Activated B cell treated with CpG ODN at 0.5 μM for 24 hours (primary cell): ENCODE measurements around the gene MYO18B. TPM values are rescaled to one million over a fixed set of nuclear protein-coding genes. Genes with fewer than 3 reads are reported as not detected.

ENCODE experiments used
- ATAC-seq: fragments of 200-7000 bp; cut with Tn5 transposase; one replicate; pipeline ENCODE4 v1.10.0; 2021; ENCODE audit warnings: low read depth, mild to moderate bottlenecking, moderate library complexity
- CTCF ChIA-PET: fragments of 350-600 bp; sonication (Branson Sonifier 250); formaldehyde crosslinking; loops from one replicate; lab custom pipeline; 2021; ENCODE audit warnings: antibody characterized with exemption; lab: Charles Lee
- POLR2A ChIA-PET: fragments of 350-600 bp; sonication (Branson Sonifier 250); formaldehyde crosslinking; loops from one replicate; lab custom pipeline; 2021; ENCODE audit warnings: antibody characterized with exemption; lab: Charles Lee
- DNase-seq: peaks from one replicate; pipeline ENCODE4 v3.0.0; 2022
- H3K27ac Mint-ChIP-seq: one replicate; pipeline ENCODE4 v1.8.0; 2020; ENCODE audit warnings: mixed read lengths
- H3K27me3 Mint-ChIP-seq: one replicate; pipeline ENCODE4 v1.8.0; 2021; ENCODE audit warnings: mixed read lengths
- H3K36me3 Mint-ChIP-seq: one replicate; pipeline ENCODE4 v1.8.0; 2021; ENCODE audit warnings: low read depth, mixed read lengths
- H3K4me1 Mint-ChIP-seq: one replicate; pipeline ENCODE4 v1.8.0; 2021; ENCODE audit warnings: mixed read lengths
- H3K4me3 Mint-ChIP-seq: one replicate; pipeline ENCODE4 v1.8.0; 2020; ENCODE audit warnings: mild to moderate bottlenecking, mixed read lengths
- H3K9me3 Mint-ChIP-seq: one replicate; pipeline ENCODE4 v1.8.0; 2020; ENCODE audit warnings: mixed read lengths
- intact Hi-C: fragments of 100-400 bp; cut with micrococcal nuclease; formaldehyde crosslinking; loops from one replicate; pipeline ENCODE4 v1.15.1; 2024
- total RNA-seq: library from RNA; stranded (reverse); gene quantifications from 2 replicates; pipeline ENCODE4 v1.2.3, GENCODE V29; 2022
- TF ChIP-seq, protein P1 (sequence below): fragments of 200-600 bp; IDR thresholded peaks from one replicate; pipeline ENCODE4 v1.8.0; 2022; ENCODE audit warnings: antibody characterized with exemption, mild to moderate bottlenecking

The MYO18B gene
- total RNA-seq, 1 donor from 2014 or later: 0.27 TPM

DNA sequence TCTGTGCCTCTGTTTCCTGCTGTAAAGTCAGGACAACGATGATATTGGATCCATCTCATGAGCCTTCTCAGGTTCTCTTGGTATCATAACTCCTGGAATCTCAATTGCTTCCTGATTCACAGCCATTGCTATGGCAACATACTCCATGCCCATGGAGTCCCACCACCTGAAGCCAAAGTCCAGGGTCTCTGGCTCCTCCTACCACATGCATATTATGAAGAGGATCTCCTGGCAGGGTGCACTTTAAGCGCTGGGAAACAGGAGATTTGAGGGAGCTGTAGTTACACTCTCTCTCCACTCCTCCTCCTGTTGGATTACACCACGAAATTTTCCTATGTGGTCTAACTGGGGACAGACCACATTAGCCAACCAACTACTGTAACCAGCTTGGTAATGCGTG lies 296.4 kb downstream of the MYO18B start:
- TF ChIP-seq, protein P1, sequence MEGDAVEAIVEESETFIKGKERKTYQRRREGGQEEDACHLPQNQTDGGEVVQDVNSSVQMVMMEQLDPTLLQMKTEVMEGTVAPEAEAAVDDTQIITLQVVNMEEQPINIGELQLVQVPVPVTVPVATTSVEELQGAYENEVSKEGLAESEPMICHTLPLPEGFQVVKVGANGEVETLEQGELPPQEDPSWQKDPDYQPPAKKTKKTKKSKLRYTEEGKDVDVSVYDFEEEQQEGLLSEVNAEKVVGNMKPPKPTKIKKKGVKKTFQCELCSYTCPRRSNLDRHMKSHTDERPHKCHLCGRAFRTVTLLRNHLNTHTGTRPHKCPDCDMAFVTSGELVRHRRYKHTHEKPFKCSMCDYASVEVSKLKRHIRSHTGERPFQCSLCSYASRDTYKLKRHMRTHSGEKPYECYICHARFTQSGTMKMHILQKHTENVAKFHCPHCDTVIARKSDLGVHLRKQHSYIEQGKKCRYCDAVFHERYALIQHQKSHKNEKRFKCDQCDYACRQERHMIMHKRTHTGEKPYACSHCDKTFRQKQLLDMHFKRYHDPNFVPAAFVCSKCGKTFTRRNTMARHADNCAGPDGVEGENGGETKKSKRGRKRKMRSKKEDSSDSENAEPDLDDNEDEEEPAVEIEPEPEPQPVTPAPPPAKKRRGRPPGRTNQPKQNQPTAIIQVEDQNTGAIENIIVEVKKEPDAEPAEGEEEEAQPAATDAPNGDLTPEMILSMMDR: no peak
- Mint-ChIP-seq H3K27me3 (peaks cover 1% of the 10 kb centered on the region), H3K4me3 (no peak overlapping the region), H3K27ac (no peak overlapping the region), H3K9me3 (peaks cover 3% of the 10 kb centered on the region), H3K4me1 (no peaks in the 10 kb centered on the region), H3K36me3 (no peaks in the 10 kb centered on the region)
- intact Hi-C loops: no loop called here
- ChIA-PET CTCF (no interaction called here), POLR2A (no interaction called here)
- no peak for ATAC-seq
- no peak for DNase-seq

DNA sequence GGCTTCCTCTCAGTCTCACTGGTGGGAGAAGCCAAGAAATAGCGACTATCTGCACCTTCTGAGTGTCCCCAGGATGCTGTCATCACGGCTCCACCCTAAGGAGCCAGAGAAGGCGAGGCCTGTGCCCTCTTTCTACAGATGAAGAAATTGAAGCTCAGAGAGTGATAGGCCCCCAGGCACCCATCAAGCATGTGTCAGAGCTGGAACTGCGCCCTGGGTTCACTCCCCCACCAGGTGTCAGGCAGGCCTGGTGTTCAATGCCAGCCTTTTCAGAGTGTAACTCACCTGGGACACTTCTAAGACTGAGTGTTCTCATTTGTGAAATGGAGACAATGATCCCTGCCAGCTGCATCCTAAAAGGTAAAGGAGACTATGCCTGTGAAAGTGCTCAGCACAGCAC lies 299.9 kb downstream of the MYO18B start:
- no peaks in the 10 kb centered on the region for H3K9me3 Mint-ChIP-seq

DNA sequence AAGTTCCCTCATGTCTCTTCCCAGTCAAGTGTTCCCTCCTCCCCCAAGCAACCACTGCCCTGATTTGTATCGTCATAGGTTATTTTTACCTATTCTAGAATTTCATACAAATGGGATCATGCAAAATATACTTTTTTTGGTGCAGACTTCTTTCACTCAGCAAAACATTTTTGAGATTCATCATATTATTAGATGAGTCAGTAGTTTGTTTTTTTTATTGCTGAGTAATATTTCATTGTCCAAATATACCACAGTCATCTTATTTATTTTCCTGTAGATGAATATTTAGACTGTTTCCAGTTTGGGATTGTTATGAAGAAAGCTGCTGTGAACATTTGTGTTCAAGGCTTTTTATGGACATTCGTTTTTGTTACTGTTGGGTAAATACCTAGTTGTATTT lies 301.0 kb downstream of the MYO18B start:
- H3K27ac Mint-ChIP-seq: no peak overlapping the region
- no peaks in the 10 kb centered on the region for H3K4me1 Mint-ChIP-seq
- ChIA-PET CTCF (no interaction called here), POLR2A (no interaction called here)
- TF ChIP-seq, protein P1: no peak
- DNase-seq: no peak
- intact Hi-C loops: no loop called here
- no peak for ATAC-seq
- no peaks in the 10 kb centered on the region for H3K9me3 Mint-ChIP-seq
- no peak overlapping the region for H3K4me3 Mint-ChIP-seq
- H3K27me3 Mint-ChIP-seq: peaks cover 5% of the 10 kb centered on the region
- H3K36me3 Mint-ChIP-seq: no peaks in the 10 kb centered on the region

More for the DNA sequence above, 299.9 kb downstream of the MYO18B start:
- ChIA-PET POLR2A (no interaction called here), CTCF (no interaction called here)
- no peak for ATAC-seq
- Mint-ChIP-seq H3K36me3 (no peaks in the 10 kb centered on the region), H3K4me1 (no peaks in the 10 kb centered on the region), H3K27me3 (peaks cover 1% of the 10 kb centered on the region), H3K4me3 (no peak overlapping the region), H3K27ac (no peak overlapping the region)
- no peak for DNase-seq
- intact Hi-C loops: no loop called here
- TF ChIP-seq, protein P1: no peak

DNA sequence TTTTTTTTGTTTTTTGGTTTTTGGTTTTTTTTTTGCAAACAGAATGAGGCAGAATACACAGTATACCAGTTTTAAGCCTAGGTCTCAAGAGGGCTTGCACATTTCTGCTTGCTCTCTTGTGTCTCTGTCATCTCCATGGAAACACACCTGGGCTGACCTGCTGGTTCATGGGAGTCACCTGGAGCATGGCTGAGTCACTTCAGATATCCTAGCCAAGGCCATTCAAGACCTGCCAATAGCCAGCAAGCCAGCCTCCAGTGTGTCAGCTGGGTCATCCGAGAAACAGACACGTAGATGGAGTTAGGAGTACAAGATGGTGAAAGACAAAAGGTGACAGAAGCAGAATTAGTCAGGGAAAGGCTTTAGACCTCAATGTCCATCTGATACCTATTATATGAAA lies 303.1 kb downstream of the MYO18B start:
- CTCF ChIA-PET: no interaction called here
- DNase-seq (no peak), ATAC-seq (no peak)
- Mint-ChIP-seq H3K9me3 (no peaks in the 10 kb centered on the region), H3K4me3 (no peak overlapping the region), H3K27me3 (peaks cover 8% of the 10 kb centered on the region), H3K36me3 (no peaks in the 10 kb centered on the region), H3K4me1 (no peaks in the 10 kb centered on the region), H3K27ac (no peak overlapping the region)
- TF ChIP-seq, protein P1: no peak
- intact Hi-C loops: no loop called here
- POLR2A ChIA-PET: no interaction called here

DNA sequence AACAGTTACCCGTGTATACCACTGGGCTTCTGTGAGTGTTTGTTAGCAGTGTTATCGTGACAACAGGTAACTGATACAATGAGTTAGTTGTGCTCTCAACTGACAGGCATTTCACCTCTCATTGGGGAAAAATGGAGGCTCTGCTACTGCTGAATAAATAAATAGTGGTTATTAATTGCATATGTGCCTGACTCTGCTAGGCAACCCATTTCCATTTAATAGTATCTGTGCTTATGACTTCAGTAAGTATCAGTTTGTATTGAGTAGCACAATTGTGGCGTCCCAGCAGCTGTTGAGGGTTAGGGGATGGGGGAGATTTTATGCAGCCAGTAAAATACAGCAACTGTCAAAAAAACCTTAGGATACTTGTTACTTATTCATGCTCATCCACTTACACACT lies 303.9 kb downstream of the MYO18B start:
- POLR2A ChIA-PET: no interaction called here
- no peak for DNase-seq
- H3K27ac Mint-ChIP-seq: no peak overlapping the region
- no peaks in the 10 kb centered on the region for H3K4me1 Mint-ChIP-seq
- ATAC-seq: no peak
- intact Hi-C loops: no loop called here
- peaks cover 11% of the 10 kb centered on the region for H3K27me3 Mint-ChIP-seq
- H3K4me3 Mint-ChIP-seq: no peak overlapping the region
- no peaks in the 10 kb centered on the region for H3K9me3 Mint-ChIP-seq
- H3K36me3 Mint-ChIP-seq: no peaks in the 10 kb centered on the region
- CTCF ChIA-PET: no interaction called here
- TF ChIP-seq, protein P1: no peak
